SK-N-SH (cell line): ENCODE data around the gene DCP1B. TPM values are rescaled to one million over a fixed set of nuclear protein-coding genes. Genes with fewer than 3 reads are reported as not detected.

Experiments
- CTCF ChIA-PET: fragments of 300-600, 350-600 bp; formaldehyde crosslinking; extraction: SDS; loops from one replicate; lab custom pipeline; 2021; lab: Yijun Ruan, JAX
- POLR2A ChIA-PET: fragments of 350-600 bp; sonication (Branson Sonifier 250); formaldehyde crosslinking; extraction: SDS; loops from one replicate; lab custom pipeline; 2020; ENCODE audit warnings: antibody characterized with exemption, inconsistent platforms; lab: Yijun Ruan, JAX
- DNase-seq: peaks from one replicate; pipeline ENCODE4 v3.0.0; 2012
- H2AFZ ChIP-seq: fragments of 200-600 bp; sonication (generic); 2 replicates; pipeline ENCODE4 v1.8.1; 2016; ENCODE audit warnings: antibody characterized with exemption, mild to moderate bottlenecking, low read depth
- H3F3A ChIP-seq: fragments of 200-600 bp; sonication (generic); replicated peaks from 2 replicates; pipeline ENCODE3; 2016; ENCODE audit warnings: antibody characterized with exemption, mild to moderate bottlenecking; ENCODE audit not compliant: insufficient read depth
- H3K27ac ChIP-seq, 2 experiments: fragments of 200-500 bp in 1 of 2; fragments of 200-600 bp in 1 of 2; sonication (Bioruptor generic) in 1 of 2; sonication (generic), shearing (Covaris generic) in 1 of 2; 2 replicates each; pipeline versions ENCODE4 v1.5.1 to v1.6.1; 2014 to 2016; ENCODE audit warnings: low read depth in 2 of 2, inconsistent platforms in 1 of 2, low read length in 1 of 2, mild to moderate bottlenecking in 1 of 2, mixed read lengths in 1 of 2
- H3K27me3 ChIP-seq: fragments of 200-600 bp; sonication (generic), shearing (Covaris generic); 2 replicates; pipeline ENCODE4 v1.6.1; 2016; ENCODE audit warnings: mixed run types; ENCODE audit not compliant: insufficient read depth
- H3K36me3 ChIP-seq, 2 experiments: fragments of 200-500 bp in 1 of 2; fragments of 200-600 bp in 1 of 2; sonication (Bioruptor generic) in 1 of 2; sonication (generic) in 1 of 2; replicated peaks in 1 of 2; 2 replicates each; pipeline versions ENCODE3 to v1.5.1; 2014 to 2016; ENCODE audit warnings: low read length in 1 of 2, mild to moderate bottlenecking in 1 of 2; ENCODE audit not compliant: insufficient read depth in 2 of 2, control insufficient read depth in 1 of 2
- H3K4me1 ChIP-seq, 2 experiments: fragments of 200-500 bp in 1 of 2; fragments of 200-600 bp in 1 of 2; sonication (Bioruptor generic) in 1 of 2; sonication (generic), shearing (Covaris generic) in 1 of 2; 2 replicates each; pipeline versions ENCODE4 v1.5.1 to v1.6.1; 2014 to 2016; ENCODE audit warnings: low read depth in 1 of 2, low read length in 1 of 2, mixed run types in 1 of 2; ENCODE audit not compliant: insufficient read depth in 2 of 2, control insufficient read depth in 1 of 2
- H3K4me2 ChIP-seq: fragments of 200-600 bp; sonication (generic), shearing (Covaris generic); 2 replicates; pipeline ENCODE4 v1.6.1; 2017; ENCODE audit warnings: mixed run types
- H3K4me3 ChIP-seq, 2 experiments: fragments of 200-500 bp in 1 of 2; fragments of 200-600 bp in 1 of 2; sonication (Bioruptor generic) in 1 of 2; sonication (generic), shearing (Covaris generic) in 1 of 2; 2 replicates each; pipeline versions ENCODE4 v1.5.1 to v1.8.1; 2014 to 2016; ENCODE audit warnings: low read depth in 2 of 2, inconsistent platforms in 1 of 2, low read length in 1 of 2, mild to moderate bottlenecking in 1 of 2, mixed read lengths in 1 of 2, moderate library complexity in 1 of 2
- H3K79me2 ChIP-seq: fragments of 200-600 bp; sonication (generic); 2 replicates; pipeline ENCODE4 v1.8.1; 2017; ENCODE audit warnings: mild to moderate bottlenecking; ENCODE audit not compliant: insufficient read depth
- H3K9ac ChIP-seq: fragments of 200-600 bp; sonication (generic); 2 replicates; pipeline ENCODE4 v1.6.1; 2017; ENCODE audit warnings: mixed run types
- H3K9me2 ChIP-seq: fragments of 200-600 bp; sonication (generic); 2 replicates; pipeline ENCODE4 v1.6.1; 2017; ENCODE audit warnings: mixed run types
- H3K9me3 ChIP-seq: fragments of 200-600 bp; sonication (generic); 2 replicates; pipeline ENCODE4 v1.6.1; 2017; ENCODE audit warnings: mixed run types, mild to moderate bottlenecking, moderate library complexity
- H4K20me1 ChIP-seq: fragments of 200-600 bp; sonication (generic); 2 replicates; pipeline ENCODE4 v1.6.1; 2017; ENCODE audit warnings: mild to moderate bottlenecking, mixed run types; ENCODE audit not compliant: insufficient read depth
- CHD2 ChIP-seq: fragments of 150-350 bp; IDR thresholded peaks from 2 replicates; pipeline ENCODE4 v1.6.1; 2018; ENCODE audit warnings: low read length; ENCODE audit not compliant: partially characterized antibody
- ELF1 ChIP-seq: IDR thresholded peaks from 2 replicates; pipeline ENCODE4 v1.4.0; 2012
- FOSL2 ChIP-seq: IDR thresholded peaks from 2 replicates; pipeline ENCODE4 v1.4.0; 2012; ENCODE audit warnings: low read depth, mild to moderate bottlenecking, moderate library complexity, borderline replicate concordance
- GABPA ChIP-seq: IDR thresholded peaks from 2 replicates; pipeline ENCODE4 v1.4.0; 2012; ENCODE audit warnings: low read depth, mild to moderate bottlenecking
- GATA2 ChIP-seq: sonication (generic); formaldehyde crosslinking; IDR thresholded peaks from 2 replicates; pipeline ENCODE4 v1.5.0; 2020; ENCODE audit warnings: mild to moderate bottlenecking, missing genetic modification reagents
- JUND ChIP-seq: IDR thresholded peaks from 2 replicates; pipeline ENCODE4 v1.4.0; 2012
- MEF2A ChIP-seq: IDR thresholded peaks from 2 replicates; pipeline ENCODE4 v1.4.0; 2012; ENCODE audit warnings: low read depth, borderline replicate concordance
- NRF1 ChIP-seq: IDR thresholded peaks from 2 replicates; pipeline ENCODE4 v1.6.1; 2012; ENCODE audit warnings: low read depth, mild to moderate bottlenecking, low read length
- RXRA ChIP-seq: IDR thresholded peaks from 2 replicates; pipeline ENCODE4 v1.4.0; 2012; ENCODE audit warnings: low read depth, mild to moderate bottlenecking, borderline replicate concordance
- SMC3 ChIP-seq: IDR thresholded peaks from 2 replicates; pipeline ENCODE4 v1.6.1; 2012; ENCODE audit warnings: low read depth, low read length, improper control_type of control experiment
- TEAD4 ChIP-seq: IDR thresholded peaks from 2 replicates; pipeline ENCODE4 v1.4.0; 2012; ENCODE audit warnings: mild to moderate bottlenecking, borderline replicate concordance; ENCODE audit not compliant: insufficient read depth
- WGBS: methylation state at CpG from one replicate; pipeline ENCODE4 v1.1.6; 2017; ENCODE audit warnings: low lambda C conversion rate; 5-methylcytosine and 5-hydroxymethylcytosine counted together
- polyA plus RNA-seq, 3 experiments: library from polyadenylated mRNA; depleted of rRNA; stranded (reverse); fragments of >200 nt; gene quantifications; 2 replicates each; pipeline ENCODE4 v1.2.3, GENCODE V29; 2012
- TF ChIP-seq, protein P1 (sequence below): IDR thresholded peaks from 2 replicates; pipeline ENCODE4 v1.4.0; 2012; ENCODE audit warnings: low read depth, borderline replicate concordance
- TF ChIP-seq, protein P2 (sequence below): fragments of 150-350 bp; IDR thresholded peaks from 2 replicates; pipeline ENCODE4 v1.6.1; 2016; ENCODE audit warnings: mild to moderate bottlenecking, low read depth, low read length
- TF ChIP-seq, protein P3 (sequence below): IDR thresholded peaks from 2 replicates; pipeline ENCODE4 v1.4.0; 2012; ENCODE audit warnings: low read depth, borderline replicate concordance
- TF ChIP-seq, protein P4 (sequence below): fragments of 200-600 bp; sonication (generic); IDR thresholded peaks from 2 replicates; pipeline ENCODE4 v1.6.1; 2017; ENCODE audit warnings: antibody characterized with exemption, mild to moderate bottlenecking, moderate library complexity
- TF ChIP-seq, protein P5 (sequence below): IDR thresholded peaks from 2 replicates; pipeline ENCODE4; 2012

DCP1B gene
- polyA plus RNA-seq, 1 of the 3 experiments (the other 2 are of a cell fraction) = 18.8 TPM

DNA sequence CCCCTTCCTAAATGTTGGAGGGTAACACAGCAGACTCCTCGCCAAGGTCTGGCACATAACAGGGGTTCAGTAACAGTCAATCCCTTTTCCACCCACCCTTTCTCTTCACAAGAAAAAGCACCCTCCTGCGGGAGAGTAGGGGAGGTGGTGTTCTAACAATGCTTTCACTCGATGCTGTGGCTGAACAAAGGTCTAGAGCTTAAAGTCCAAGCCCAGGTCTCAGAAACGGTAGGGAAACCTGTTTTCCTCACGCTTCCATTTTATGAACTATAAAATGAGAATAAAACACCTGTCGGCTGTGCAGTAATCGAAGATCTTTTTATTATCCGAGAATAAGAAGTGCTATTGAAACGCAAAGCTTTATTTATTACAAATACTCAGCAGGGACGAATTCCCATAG, 64.9 kb downstream of the DCP1B start:
- Histone ChIP-seq H3K9me3 (no peaks in the 10 kb centered on the region), H3F3A (peaks cover 3% of the 10 kb centered on the region), H3K9ac (no peak overlapping the region), H3K4me1 (peaks cover 0 to 37% of the 10 kb centered on the region in 2 experiments; a peak in 2 of 4 replicates), H3K4me2 (no peak overlapping the region), H2AFZ (no peak overlapping the region), H3K36me3 (peaks cover 10 to 18% of the 10 kb centered on the region in 2 experiments), H3K27me3 (no peaks in the 10 kb centered on the region), H3K79me2 (peaks cover 4% of the 10 kb centered on the region; the same call in 1 of the 2 replicates), H3K4me3 (no peak overlapping the region), H4K20me1 (no peaks in the 10 kb centered on the region), H3K27ac (no peak overlapping the region; a peak in 1 of 4 replicates), H3K9me2 (no peaks in the 10 kb centered on the region)
- no peak for DNase-seq
- POLR2A ChIA-PET = interaction anchor here (1.4 to 1.5 kb wide), 2 partner anchors 101 to 143 kb away, joined by 7 to 9 read pairs; no protein-coding TSS in a partner anchor
- TF ChIP-seq, protein P1, sequence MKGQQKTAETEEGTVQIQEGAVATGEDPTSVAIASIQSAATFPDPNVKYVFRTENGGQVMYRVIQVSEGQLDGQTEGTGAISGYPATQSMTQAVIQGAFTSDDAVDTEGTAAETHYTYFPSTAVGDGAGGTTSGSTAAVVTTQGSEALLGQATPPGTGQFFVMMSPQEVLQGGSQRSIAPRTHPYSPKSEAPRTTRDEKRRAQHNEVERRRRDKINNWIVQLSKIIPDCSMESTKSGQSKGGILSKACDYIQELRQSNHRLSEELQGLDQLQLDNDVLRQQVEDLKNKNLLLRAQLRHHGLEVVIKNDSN = no peak
- no peak for TF ChIP-seq CHD2
- TF ChIP-seq JUND = no peak
- no peak for TF ChIP-seq GATA2 (CRISPR knock-in tag)
- TF ChIP-seq, protein P2, sequence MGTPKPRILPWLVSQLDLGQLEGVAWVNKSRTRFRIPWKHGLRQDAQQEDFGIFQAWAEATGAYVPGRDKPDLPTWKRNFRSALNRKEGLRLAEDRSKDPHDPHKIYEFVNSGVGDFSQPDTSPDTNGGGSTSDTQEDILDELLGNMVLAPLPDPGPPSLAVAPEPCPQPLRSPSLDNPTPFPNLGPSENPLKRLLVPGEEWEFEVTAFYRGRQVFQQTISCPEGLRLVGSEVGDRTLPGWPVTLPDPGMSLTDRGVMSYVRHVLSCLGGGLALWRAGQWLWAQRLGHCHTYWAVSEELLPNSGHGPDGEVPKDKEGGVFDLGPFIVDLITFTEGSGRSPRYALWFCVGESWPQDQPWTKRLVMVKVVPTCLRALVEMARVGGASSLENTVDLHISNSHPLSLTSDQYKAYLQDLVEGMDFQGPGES = no peak
- TF ChIP-seq ELF1 = no peak
- no peak for TF ChIP-seq NRF1
- no peak for TF ChIP-seq TEAD4
- TF ChIP-seq, protein P3, sequence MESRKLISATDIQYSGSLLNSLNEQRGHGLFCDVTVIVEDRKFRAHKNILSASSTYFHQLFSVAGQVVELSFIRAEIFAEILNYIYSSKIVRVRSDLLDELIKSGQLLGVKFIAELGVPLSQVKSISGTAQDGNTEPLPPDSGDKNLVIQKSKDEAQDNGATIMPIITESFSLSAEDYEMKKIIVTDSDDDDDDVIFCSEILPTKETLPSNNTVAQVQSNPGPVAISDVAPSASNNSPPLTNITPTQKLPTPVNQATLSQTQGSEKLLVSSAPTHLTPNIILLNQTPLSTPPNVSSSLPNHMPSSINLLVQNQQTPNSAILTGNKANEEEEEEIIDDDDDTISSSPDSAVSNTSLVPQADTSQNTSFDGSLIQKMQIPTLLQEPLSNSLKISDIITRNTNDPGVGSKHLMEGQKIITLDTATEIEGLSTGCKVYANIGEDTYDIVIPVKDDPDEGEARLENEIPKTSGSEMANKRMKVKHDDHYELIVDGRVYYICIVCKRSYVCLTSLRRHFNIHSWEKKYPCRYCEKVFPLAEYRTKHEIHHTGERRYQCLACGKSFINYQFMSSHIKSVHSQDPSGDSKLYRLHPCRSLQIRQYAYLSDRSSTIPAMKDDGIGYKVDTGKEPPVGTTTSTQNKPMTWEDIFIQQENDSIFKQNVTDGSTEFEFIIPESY = no peak
- TF ChIP-seq SMC3 = no peak
- TF ChIP-seq, protein P4, sequence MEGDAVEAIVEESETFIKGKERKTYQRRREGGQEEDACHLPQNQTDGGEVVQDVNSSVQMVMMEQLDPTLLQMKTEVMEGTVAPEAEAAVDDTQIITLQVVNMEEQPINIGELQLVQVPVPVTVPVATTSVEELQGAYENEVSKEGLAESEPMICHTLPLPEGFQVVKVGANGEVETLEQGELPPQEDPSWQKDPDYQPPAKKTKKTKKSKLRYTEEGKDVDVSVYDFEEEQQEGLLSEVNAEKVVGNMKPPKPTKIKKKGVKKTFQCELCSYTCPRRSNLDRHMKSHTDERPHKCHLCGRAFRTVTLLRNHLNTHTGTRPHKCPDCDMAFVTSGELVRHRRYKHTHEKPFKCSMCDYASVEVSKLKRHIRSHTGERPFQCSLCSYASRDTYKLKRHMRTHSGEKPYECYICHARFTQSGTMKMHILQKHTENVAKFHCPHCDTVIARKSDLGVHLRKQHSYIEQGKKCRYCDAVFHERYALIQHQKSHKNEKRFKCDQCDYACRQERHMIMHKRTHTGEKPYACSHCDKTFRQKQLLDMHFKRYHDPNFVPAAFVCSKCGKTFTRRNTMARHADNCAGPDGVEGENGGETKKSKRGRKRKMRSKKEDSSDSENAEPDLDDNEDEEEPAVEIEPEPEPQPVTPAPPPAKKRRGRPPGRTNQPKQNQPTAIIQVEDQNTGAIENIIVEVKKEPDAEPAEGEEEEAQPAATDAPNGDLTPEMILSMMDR = no peak
- no peak for TF ChIP-seq FOSL2
- TF ChIP-seq, protein P5, sequence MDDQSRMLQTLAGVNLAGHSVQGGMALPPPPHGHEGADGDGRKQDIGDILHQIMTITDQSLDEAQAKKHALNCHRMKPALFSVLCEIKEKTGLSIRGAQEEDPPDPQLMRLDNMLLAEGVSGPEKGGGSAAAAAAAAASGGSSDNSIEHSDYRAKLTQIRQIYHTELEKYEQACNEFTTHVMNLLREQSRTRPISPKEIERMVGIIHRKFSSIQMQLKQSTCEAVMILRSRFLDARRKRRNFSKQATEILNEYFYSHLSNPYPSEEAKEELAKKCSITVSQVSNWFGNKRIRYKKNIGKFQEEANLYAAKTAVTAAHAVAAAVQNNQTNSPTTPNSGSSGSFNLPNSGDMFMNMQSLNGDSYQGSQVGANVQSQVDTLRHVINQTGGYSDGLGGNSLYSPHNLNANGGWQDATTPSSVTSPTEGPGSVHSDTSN = no peak
- TF ChIP-seq GABPA = no peak
- TF ChIP-seq MEF2A = no peak
- TF ChIP-seq RXRA = no peak
- CTCF ChIA-PET = interaction anchor here (0.7 to 5.3 kb wide), 84 partner anchors 9 to 822 kb away, joined by 3 to 349 read pairs (median 6); partner anchors contain the start of genes ADIPOR2, CACNA2D4, LRTM2 and WNT5B
- 83% methylated on average over 10 of the region's 10 CpGs for WGBS
